GM12875 (cell line): ENCODE measurements around the gene XRCC4.
A peak's percentile ranks its signal among the peaks of the same experiment; 100 is the strongest.

ENCODE experiments used
- H3K4me3 ChIP-seq: one replicate; pipeline ENCODE4 v1.5.1; 2011; ENCODE audit warnings: low read depth, low read length, control low read depth
- TF ChIP-seq, protein P1 (sequence below): IDR thresholded peaks from 2 replicates; pipeline ENCODE4 v1.5.1; 2011; ENCODE audit warnings: low read depth, mild to moderate bottlenecking, control low read depth, inconsistent platforms, low read length, moderate library complexity, borderline replicate concordance; ENCODE audit not compliant: insufficient read depth

XRCC4 gene

GRCh38 chr5:83071286-83072051 is 5.9 kb upstream of the XRCC4 start:
- TF ChIP-seq, protein P1, sequence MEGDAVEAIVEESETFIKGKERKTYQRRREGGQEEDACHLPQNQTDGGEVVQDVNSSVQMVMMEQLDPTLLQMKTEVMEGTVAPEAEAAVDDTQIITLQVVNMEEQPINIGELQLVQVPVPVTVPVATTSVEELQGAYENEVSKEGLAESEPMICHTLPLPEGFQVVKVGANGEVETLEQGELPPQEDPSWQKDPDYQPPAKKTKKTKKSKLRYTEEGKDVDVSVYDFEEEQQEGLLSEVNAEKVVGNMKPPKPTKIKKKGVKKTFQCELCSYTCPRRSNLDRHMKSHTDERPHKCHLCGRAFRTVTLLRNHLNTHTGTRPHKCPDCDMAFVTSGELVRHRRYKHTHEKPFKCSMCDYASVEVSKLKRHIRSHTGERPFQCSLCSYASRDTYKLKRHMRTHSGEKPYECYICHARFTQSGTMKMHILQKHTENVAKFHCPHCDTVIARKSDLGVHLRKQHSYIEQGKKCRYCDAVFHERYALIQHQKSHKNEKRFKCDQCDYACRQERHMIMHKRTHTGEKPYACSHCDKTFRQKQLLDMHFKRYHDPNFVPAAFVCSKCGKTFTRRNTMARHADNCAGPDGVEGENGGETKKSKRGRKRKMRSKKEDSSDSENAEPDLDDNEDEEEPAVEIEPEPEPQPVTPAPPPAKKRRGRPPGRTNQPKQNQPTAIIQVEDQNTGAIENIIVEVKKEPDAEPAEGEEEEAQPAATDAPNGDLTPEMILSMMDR: no peak

GRCh38 chr5:83072966-83073365 is 4.4 kb upstream of the XRCC4 start:
- H3K4me3 ChIP-seq: no peak overlapping the region
- TF ChIP-seq, protein P1: no peak

More at GRCh38 chr5:83071286-83072051, 5.9 kb upstream of the XRCC4 start:
- H3K4me3 ChIP-seq: no peak overlapping the region

DNA sequence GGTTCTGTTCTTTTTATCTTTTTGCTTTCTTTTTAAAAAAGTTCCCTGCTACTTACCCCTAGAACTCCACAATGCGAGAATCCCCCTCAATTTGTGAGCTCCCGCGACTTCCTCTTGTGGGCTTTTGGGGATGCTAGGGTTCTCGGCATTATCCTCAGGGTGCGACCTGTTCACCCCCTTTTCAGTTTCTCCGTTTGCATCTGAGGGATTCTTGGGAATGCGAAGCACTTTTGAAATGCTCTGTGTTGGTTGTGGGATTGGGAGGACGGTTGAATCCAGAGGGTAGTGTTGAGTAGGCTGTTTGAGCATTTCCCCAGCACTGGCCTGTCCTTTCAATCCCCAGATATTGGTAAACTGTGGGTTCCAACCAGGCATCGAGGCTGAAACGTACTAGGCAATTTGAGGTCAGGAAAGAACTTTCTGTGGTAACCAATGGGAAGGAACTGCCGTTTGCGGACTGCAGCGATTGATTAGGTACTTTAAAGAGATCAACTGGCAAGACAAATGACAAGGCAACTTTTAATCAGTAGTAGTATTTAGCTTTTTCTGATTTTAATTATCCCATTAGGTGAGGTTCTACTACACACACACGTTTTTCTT is 415 bp downstream of the XRCC4 start:
- peak overlapping the region; percentile 59 for H3K4me3 ChIP-seq
- TF ChIP-seq, protein P1: no peak

GRCh38 chr5:83082750-83083149 is 5.4 kb downstream of the XRCC4 start:
- no peak overlapping the region for H3K4me3 ChIP-seq
- TF ChIP-seq, protein P1: no peak

DNA sequence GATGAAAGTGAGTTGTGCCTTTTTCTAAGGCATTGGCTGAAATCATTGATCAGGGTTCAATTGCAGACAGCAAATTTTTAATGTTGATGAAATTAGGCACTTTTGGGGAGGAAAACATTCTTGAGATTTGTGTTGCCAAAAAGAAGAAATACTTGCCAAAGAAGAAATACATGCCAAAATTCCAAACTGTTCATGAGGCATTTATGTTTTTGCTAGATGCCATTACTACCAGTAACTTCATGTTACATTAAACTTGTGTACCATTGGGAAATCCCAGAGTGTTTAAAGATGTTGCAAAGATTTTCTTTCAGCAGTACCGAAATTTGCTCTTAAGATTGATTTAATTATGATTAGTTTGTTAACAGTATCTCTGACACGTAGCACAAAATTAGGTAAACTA is 7.0 kb downstream of the XRCC4 start:
- TF ChIP-seq, protein P1: no peak
- H3K4me3 ChIP-seq: no peak overlapping the region

- no peak overlapping the region for H3K4me3 ChIP-seq
Observed at GRCh38 chr5:83085106-83085505, 7.8 kb downstream of the XRCC4 start.

DNA sequence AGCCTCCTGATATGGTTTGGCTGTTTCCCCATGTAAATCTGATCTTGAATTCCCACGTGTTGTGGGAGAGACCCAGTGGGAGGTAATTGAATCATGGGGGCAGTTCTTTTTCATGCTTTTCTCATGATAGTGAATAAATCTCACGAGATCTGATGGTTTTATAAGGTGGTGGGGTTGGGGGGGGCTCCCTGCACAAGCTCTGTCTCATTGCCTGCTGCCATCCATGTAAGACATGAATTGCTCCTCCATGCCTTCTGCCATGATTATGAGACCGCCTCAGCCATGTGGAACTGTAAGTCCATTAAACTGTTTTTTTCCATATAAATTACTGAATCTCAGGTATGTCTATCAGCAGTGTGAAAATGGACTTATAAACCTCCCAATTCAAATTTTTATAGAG is 12.8 kb downstream of the XRCC4 start:
- no peak overlapping the region for H3K4me3 ChIP-seq
- TF ChIP-seq, protein P1: no peak

More at GRCh38 chr5:83085106-83085505, 7.8 kb downstream of the XRCC4 start:
- TF ChIP-seq, protein P1: no peak
